Omental fat pad (tissue), 4 donors: ENCODE data around the gene C16orf74. TPM values are rescaled to one million over a fixed set of nuclear protein-coding genes. Genes with fewer than 3 reads are reported as not detected.

ENCODE experiments used
- ATAC-seq: fragments of 150-250 bp; one replicate; pipeline ENCODE4 v1.9.1; 2016; ENCODE audit warnings: mild to moderate bottlenecking, moderate library complexity; ENCODE audit not compliant: low FRiP score
- DNase-seq: peaks from one replicate; pipeline ENCODE4 v3.0.0-alpha.2; 2019; ENCODE audit warnings: low spot score
- total RNA-seq, 4 donors: library from RNA; depleted of rRNA; stranded (reverse); fragments of >200 nt; gene quantifications; one replicate each; pipeline ENCODE4 v1.1.0, GENCODE V29; 2016
- TF ChIP-seq, protein P1 (sequence below), 3 donors: fragments of 450-650 bp; IDR thresholded peaks; one replicate each; pipeline ENCODE4 v1.5.1; 2016 to 2017; ENCODE audit warnings: antibody characterized with exemption in 3 of 3, mild to moderate bottlenecking in 3 of 3, moderate library complexity in 2 of 3

C16orf74 gene
- total RNA-seq, 4 donors from 2014 or later: 1.1 to 3.5 (median 2.8) TPM

DNA sequence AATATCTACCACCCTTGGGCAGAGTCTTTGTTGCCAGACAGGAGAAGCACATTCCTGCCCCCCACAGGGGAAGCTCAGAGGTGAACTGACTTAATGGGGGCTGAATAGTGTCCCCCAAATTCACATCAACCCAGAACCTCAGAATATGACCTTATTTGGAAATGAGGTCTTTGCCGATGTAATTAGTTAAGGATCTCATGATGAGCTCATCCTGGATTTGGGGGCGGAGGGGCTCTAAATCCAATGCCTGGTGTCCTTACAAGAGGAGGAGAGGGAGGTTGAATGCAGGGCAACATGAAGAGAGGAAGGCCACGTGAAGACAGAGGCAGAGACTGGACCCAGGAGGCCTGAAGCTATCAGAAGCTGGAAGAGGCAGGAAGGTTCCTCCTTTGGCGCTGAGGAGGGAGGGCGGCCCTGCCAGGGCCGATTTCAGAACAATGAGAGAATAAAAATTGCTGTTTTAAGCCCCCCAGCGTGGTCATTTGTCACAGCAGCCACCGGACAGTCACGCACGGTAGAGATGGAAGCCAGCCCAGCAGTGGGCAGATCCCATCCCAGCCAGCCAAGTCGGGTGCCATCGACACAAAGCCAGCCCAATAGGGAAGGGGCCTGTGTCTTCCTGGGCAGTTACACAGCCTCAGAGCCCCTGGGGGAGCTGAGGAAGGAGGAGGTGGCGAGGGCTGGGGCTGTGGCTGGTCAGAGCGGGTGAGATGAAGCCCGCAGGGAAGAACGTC lies 21.3 kb downstream of the C16orf74 start:
- TF ChIP-seq, protein P1, sequence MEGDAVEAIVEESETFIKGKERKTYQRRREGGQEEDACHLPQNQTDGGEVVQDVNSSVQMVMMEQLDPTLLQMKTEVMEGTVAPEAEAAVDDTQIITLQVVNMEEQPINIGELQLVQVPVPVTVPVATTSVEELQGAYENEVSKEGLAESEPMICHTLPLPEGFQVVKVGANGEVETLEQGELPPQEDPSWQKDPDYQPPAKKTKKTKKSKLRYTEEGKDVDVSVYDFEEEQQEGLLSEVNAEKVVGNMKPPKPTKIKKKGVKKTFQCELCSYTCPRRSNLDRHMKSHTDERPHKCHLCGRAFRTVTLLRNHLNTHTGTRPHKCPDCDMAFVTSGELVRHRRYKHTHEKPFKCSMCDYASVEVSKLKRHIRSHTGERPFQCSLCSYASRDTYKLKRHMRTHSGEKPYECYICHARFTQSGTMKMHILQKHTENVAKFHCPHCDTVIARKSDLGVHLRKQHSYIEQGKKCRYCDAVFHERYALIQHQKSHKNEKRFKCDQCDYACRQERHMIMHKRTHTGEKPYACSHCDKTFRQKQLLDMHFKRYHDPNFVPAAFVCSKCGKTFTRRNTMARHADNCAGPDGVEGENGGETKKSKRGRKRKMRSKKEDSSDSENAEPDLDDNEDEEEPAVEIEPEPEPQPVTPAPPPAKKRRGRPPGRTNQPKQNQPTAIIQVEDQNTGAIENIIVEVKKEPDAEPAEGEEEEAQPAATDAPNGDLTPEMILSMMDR (IDR thresholded peaks at IDR 0.05): no peak
- DNase-seq (no peak), ATAC-seq (no peak)

DNA sequence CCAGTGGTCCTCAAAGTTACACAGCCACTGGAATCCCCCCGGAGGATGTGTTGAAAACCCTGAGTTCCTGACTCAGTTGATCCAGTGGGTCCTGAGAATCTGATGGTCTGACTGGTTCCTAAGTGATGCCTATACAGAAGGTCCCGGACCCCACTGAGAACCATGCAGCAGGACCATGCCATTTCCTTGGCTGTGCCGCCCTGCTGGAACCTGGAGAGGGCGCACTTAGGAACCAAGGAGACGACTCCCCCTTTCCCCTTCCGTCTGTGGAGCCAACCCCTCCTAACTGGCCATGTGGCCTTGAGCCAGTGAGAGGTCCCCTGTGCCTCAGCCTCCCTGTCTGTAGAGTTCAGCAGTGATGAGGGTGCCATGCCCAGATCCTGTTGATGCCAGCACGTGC lies 22.0 kb downstream of the C16orf74 start:
- ATAC-seq (no peak), DNase-seq (no peak)

DNA sequence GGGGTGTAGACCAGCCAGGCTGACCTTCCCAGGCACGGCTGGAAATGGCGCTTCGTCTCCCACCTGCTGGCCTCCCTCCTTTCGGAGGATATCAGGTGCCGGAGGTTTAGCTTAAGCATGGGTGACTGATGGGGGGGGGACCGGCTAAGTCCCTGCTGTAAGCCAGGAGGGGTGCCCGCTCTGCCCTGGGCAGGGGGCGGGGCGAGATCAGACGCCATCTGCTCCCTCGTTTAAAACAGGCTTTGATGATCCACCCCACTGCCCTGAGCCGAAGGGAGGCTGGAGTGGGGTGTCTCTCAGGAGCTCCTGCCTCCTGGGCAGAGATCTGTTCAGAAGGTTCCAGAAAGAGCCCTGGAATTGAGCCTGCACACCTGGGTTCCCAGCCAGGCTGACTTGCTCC lies 26.0 kb downstream of the C16orf74 start:
- TF ChIP-seq, protein P1 (IDR thresholded peaks at IDR 0.05): no peak
- no peak for DNase-seq
- ATAC-seq: no peak

More for the DNA sequence above, 22.0 kb downstream of the C16orf74 start:
- TF ChIP-seq, protein P1 (IDR thresholded peaks at IDR 0.05): no peak

DNA sequence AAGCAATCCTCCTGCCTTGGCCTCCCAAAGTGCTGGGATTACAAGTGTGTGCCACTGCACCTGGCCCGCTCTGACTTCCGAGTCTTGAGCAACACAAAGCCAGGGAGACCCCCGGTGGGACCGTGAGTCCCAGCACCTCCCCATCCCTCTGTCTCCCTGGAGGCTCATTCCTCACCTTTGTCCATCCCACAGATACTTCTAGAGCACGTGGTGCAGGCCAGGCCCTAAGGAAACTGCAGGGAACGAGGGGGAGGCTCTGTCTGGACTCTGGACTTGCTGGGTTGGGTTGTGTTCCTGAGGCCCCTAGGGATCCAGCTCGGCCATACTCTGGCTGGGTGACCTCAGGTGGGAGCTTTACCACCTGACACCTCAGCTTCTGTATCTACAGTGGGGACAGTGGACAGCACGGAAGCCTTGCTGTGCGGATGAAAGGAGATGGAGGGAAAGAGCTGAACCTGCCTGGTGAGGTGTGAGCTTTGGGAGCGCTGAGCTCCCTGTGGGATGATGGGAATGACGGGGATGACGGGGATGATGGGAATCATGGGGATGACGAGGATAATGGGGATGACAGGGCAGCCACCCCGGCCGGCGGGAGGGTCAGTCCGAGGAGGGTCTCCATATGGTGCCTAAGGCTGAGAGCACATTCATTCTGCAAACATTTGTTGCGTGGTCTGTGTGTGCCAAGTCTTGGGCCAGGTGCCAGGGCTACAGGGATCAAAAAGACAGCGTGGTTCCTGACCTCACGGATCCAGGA lies 26.6 kb downstream of the C16orf74 start:
- TF ChIP-seq, protein P1 (IDR thresholded peaks at IDR 0.05): no peak
- ATAC-seq: no peak

DNA sequence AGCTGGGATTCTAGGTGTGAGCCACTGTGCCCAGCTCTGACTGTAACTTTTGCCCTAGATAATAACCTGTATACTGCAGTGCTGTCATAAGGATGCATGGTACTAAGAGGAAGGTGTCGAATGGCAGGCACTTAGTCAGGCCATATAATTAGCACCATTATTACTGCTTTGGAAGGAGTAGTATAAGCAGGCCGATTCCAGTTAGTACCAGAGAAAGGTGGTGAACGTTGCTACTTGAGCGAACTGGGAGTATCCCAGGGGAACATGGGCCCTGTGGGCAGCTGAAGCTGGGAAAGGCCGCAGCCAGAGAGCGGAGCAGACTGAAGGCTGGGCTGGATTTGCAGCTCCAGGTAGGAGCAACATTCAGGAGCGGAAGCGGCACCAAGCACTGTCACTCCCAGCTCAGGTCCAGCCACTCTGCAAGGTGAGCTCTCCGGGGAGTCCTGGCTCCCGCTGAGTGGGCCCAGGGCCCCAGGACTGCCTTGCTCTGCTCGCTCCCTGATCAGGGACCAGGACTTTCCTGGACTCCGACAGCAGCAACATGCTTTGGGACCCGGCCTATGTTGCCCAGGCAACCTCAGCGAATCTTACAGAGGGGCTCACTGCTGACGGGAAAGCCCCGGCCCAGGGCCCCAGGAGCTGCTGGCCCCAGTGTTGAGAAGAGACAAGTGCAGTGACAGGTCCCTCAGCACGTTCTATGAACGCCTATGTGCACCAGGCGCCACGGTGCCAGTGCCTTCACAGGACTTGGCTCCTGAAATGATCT lies 28.6 kb downstream of the C16orf74 start:
- ATAC-seq (no peak), DNase-seq (no peak)
- TF ChIP-seq, protein P1 (IDR thresholded peaks at IDR 0.05): no peak

More for the DNA sequence above, 26.6 kb downstream of the C16orf74 start:
- DNase-seq: no peak

DNA sequence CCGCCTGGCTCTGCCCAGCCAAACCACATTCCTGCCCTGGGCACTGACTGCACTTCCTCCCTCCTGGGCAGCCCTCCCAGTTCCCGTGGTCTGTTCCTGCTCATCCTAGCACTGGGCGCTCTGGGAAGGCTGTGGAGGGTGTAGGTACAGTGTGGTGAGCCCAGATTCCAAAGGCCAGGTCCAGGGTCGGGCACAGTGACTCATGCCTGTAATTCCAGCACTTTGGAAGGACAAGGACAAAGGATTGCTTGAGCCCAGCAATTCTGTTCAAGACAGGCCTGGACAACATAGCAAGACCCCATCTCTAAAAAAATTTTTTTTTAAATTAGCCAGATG lies 30.6 kb downstream of the C16orf74 start:
- TF ChIP-seq, protein P1 (IDR thresholded peaks at IDR 0.05): no peak
- no peak for DNase-seq

More for the DNA sequence above, 30.6 kb downstream of the C16orf74 start:
- no peak for ATAC-seq
